Neural cell (in vitro differentiated cells): ENCODE measurements around the gene MRPL24. TPM values are rescaled to one million over a fixed set of nuclear protein-coding genes. Genes with fewer than 3 reads are reported as not detected.

Experiments used
- H2AFZ ChIP-seq: fragments of 200-600, 300-800 bp; sonication (generic), shearing (Covaris generic); 2 replicates; pipeline ENCODE4 v1.6.0; 2014; ENCODE audit warnings: low read depth, mild to moderate bottlenecking, antibody characterized with exemption, low read length, moderate library complexity
- H3F3A ChIP-seq: fragments of 200-600 bp; shearing (Covaris generic); 2 replicates; pipeline ENCODE4 v1.6.1; 2016; ENCODE audit warnings: mild to moderate bottlenecking, moderate library complexity, mixed read lengths, antibody characterized with exemption, low read length; ENCODE audit not compliant: insufficient read depth, poor library complexity, severe bottlenecking
- H3K27ac ChIP-seq: fragments of 200-600, 300-800 bp; sonication (generic), shearing (Covaris generic); 2 replicates; pipeline ENCODE4 v1.5.1; 2014; ENCODE audit warnings: mild to moderate bottlenecking, low read length, moderate library complexity
- H3K27me3 ChIP-seq: fragments of 300-800, 200-600 bp; sonication (generic), shearing (Covaris generic); 2 replicates; pipeline ENCODE4 v1.6.0; 2014; ENCODE audit warnings: mild to moderate bottlenecking, low read depth, low read length, moderate library complexity; ENCODE audit not compliant: insufficient read depth
- H3K36me3 ChIP-seq: fragments of 300-800, 200-600 bp; sonication (generic), shearing (Covaris generic); 2 replicates; pipeline ENCODE4 v1.5.1; 2014; ENCODE audit warnings: mild to moderate bottlenecking, antibody characterized with exemption, low read length, moderate library complexity; ENCODE audit not compliant: insufficient read depth
- H3K4me2 ChIP-seq: fragments of 300-800, 200-600 bp; sonication (generic), shearing (Covaris generic); 2 replicates; pipeline ENCODE4 v1.6.0; 2014; ENCODE audit warnings: mild to moderate bottlenecking, low read length
- H3K4me3 ChIP-seq: fragments of 300-800, 200-600 bp; sonication (generic), shearing (Covaris generic); 2 replicates; pipeline ENCODE4 v1.5.1; 2014; ENCODE audit warnings: mild to moderate bottlenecking, low read length, moderate library complexity
- H3K79me2 ChIP-seq: fragments of 200-600 bp; shearing (Covaris generic); replicated peaks from 2 replicates; pipeline ENCODE4 v1.6.0; 2014; ENCODE audit warnings: mild to moderate bottlenecking, low read length, moderate library complexity; ENCODE audit not compliant: insufficient read depth
- H3K9ac ChIP-seq: fragments of 300-800, 200-600 bp; sonication (generic), shearing (Covaris generic); 2 replicates; pipeline ENCODE4 v1.6.1; 2016; ENCODE audit warnings: mild to moderate bottlenecking, low read length, mixed read lengths
- H3K9me2 ChIP-seq: fragments of 200-600 bp; shearing (Covaris generic); 2 replicates; pipeline ENCODE4 v1.6.1; 2016; ENCODE audit warnings: mild to moderate bottlenecking, low read length, mixed read lengths; ENCODE audit not compliant: insufficient read depth
- H3K9me3 ChIP-seq: fragments of 200-600, 300-800 bp; sonication (generic), shearing (Covaris generic); 2 replicates; pipeline ENCODE4 v1.6.1; 2016; ENCODE audit warnings: mild to moderate bottlenecking, mixed run types, low read length, moderate library complexity, mixed read lengths
- H4K20me1 ChIP-seq: fragments of 200-600 bp; shearing (Covaris generic); 2 replicates; pipeline ENCODE4 v1.6.1; 2016; ENCODE audit warnings: mild to moderate bottlenecking, mixed run types; ENCODE audit not compliant: insufficient read depth
- EP300 ChIP-seq: fragments of 450-650 bp; conservative IDR thresholded peaks from 2 replicates; pipeline ENCODE4 v1.6.1; 2014; ENCODE audit warnings: antibody characterized with exemption, mild to moderate bottlenecking, moderate library complexity; ENCODE audit not compliant: poor library complexity, severe bottlenecking
- EZH2 ChIP-seq: fragments of 200-600, 300-800 bp; shearing (Covaris generic), sonication (generic); IDR thresholded peaks from 2 replicates; pipeline ENCODE4 v1.6.1; 2014; ENCODE audit warnings: antibody characterized with exemption, low read length, borderline replicate concordance, mild to moderate bottlenecking; ENCODE audit not compliant: insufficient read depth, poor library complexity, severe bottlenecking
- MXI1 ChIP-seq: fragments of 450-650 bp; conservative IDR thresholded peaks from 2 replicates; pipeline ENCODE4 v1.6.1; 2014; ENCODE audit warnings: antibody characterized with exemption, mild to moderate bottlenecking; ENCODE audit not compliant: poor library complexity, severe bottlenecking
- POLR2AphosphoS5 ChIP-seq: IDR thresholded peaks from 2 replicates; pipeline ENCODE4 v1.6.1; 2012
- RAD21 ChIP-seq: fragments of 450-650 bp; conservative IDR thresholded peaks from 2 replicates; pipeline ENCODE4 v1.6.1; 2014; ENCODE audit warnings: antibody characterized with exemption, mild to moderate bottlenecking, moderate library complexity
- REST ChIP-seq: IDR thresholded peaks from 2 replicates; pipeline ENCODE4 v1.6.1; 2012; ENCODE audit warnings: borderline replicate concordance
- SMC3 ChIP-seq: fragments of 450-650 bp; conservative IDR thresholded peaks from 2 replicates; pipeline ENCODE4 v1.6.1; 2014; ENCODE audit warnings: antibody characterized with exemption, mild to moderate bottlenecking, moderate library complexity; ENCODE audit not compliant: poor library complexity
- TAF1 ChIP-seq: IDR thresholded peaks from 2 replicates; pipeline ENCODE4 v1.6.1; 2012; ENCODE audit warnings: low read depth
- polyA plus RNA-seq: library from polyadenylated mRNA; depleted of rRNA; stranded (reverse); fragments of >200 nt; gene quantifications from 2 replicates; pipeline ENCODE4 v1.2.3, GENCODE V29; 2014
- TF ChIP-seq, protein P1 (sequence below): fragments of 450-650 bp; IDR thresholded peaks from 2 replicates; pipeline ENCODE4 v1.5.1; 2014; ENCODE audit warnings: antibody characterized with exemption, mild to moderate bottlenecking, moderate library complexity; ENCODE audit not compliant: poor library complexity, severe bottlenecking

MRPL24 gene
- polyA plus RNA-seq, 1 donor from 2014 or later: 56.5 TPM

DNA sequence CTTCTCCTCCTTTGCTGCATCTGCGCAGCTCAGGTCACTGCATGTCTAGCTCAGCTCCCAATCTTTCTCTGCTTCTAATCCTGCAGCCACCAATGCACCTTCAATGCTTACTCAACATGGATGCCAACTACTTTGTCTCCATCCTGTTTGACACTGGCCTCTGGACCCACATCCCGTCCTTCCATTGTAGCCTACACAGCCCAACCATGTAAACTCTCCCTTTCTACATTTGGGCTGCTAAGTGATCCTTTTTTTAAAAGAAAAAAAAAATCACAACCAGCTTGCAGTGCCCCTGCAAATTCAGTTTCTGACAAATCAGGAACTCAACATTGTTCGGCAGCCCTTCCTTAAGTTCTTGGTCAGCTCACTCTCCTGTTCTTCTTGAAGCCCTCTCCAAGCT, 26.1 kb downstream of the MRPL24 start:
- H3K4me2 ChIP-seq: no peak overlapping the region
- H3K36me3 ChIP-seq: no peaks in the 10 kb centered on the region
- H3K27me3 ChIP-seq: no peaks in the 10 kb centered on the region
- H3F3A ChIP-seq: no peaks in the 10 kb centered on the region
- H3K4me3 ChIP-seq: no peak overlapping the region
- H2AFZ ChIP-seq: no peak overlapping the region
- H3K79me2 ChIP-seq: no peaks in the 10 kb centered on the region
- no peaks in the 10 kb centered on the region for H4K20me1 ChIP-seq
- no peaks in the 10 kb centered on the region for H3K9me2 ChIP-seq
- no peak overlapping the region for H3K9ac ChIP-seq
- TF ChIP-seq MXI1 (no peak), REST (no peak), EZH2 (no peak), EP300 (no peak), RAD21 (no peak), POLR2AphosphoS5 (no peak), TAF1 (no peak), SMC3 (no peak)
- TF ChIP-seq, protein P1, sequence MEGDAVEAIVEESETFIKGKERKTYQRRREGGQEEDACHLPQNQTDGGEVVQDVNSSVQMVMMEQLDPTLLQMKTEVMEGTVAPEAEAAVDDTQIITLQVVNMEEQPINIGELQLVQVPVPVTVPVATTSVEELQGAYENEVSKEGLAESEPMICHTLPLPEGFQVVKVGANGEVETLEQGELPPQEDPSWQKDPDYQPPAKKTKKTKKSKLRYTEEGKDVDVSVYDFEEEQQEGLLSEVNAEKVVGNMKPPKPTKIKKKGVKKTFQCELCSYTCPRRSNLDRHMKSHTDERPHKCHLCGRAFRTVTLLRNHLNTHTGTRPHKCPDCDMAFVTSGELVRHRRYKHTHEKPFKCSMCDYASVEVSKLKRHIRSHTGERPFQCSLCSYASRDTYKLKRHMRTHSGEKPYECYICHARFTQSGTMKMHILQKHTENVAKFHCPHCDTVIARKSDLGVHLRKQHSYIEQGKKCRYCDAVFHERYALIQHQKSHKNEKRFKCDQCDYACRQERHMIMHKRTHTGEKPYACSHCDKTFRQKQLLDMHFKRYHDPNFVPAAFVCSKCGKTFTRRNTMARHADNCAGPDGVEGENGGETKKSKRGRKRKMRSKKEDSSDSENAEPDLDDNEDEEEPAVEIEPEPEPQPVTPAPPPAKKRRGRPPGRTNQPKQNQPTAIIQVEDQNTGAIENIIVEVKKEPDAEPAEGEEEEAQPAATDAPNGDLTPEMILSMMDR: no peak
- H3K9me3 ChIP-seq: no peaks in the 10 kb centered on the region
- H3K27ac ChIP-seq: no peak overlapping the region

DNA sequence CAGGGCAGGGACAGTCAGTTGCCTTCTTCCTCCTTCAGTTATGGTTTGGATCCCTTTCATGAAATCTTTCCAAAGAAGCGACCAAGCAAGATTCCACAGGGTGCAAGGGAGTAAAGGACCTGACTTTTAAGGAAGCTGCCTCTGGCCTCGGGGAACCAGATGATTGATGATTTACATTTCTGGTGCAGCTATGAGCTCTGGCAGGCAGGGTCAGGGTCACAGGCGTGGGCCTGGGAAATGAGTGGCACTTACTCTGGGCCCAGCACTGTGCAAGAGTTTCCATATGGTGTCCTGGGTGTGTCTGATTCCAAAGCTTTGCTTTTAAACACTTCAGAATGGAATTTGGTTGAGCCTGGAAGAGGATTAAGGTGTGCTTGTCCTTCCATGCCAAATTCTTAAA, 28.3 kb downstream of the MRPL24 start:
- H3K27ac ChIP-seq: no peak overlapping the region
- H3K27me3 ChIP-seq: no peaks in the 10 kb centered on the region
- no peak overlapping the region for H3K9ac ChIP-seq
- no peaks in the 10 kb centered on the region for H4K20me1 ChIP-seq
- no peaks in the 10 kb centered on the region for H3K9me2 ChIP-seq
- H3K4me2 ChIP-seq: no peak overlapping the region
- H3K4me3 ChIP-seq: no peak overlapping the region
- H3K79me2 ChIP-seq: no peaks in the 10 kb centered on the region
- no peak overlapping the region for H2AFZ ChIP-seq
- no peaks in the 10 kb centered on the region for H3K36me3 ChIP-seq
- H3K9me3 ChIP-seq: no peaks in the 10 kb centered on the region
- TF ChIP-seq EP300: no peak
- no peak for TF ChIP-seq REST
- TF ChIP-seq POLR2AphosphoS5: no peak
- no peak for TF ChIP-seq TAF1
- no peak for TF ChIP-seq EZH2
- no peak for TF ChIP-seq SMC3
- TF ChIP-seq, protein P1: no peak
- TF ChIP-seq MXI1: no peak
- no peak for TF ChIP-seq RAD21
- H3F3A ChIP-seq: no peaks in the 10 kb centered on the region
